GM12875 (cell line): ENCODE measurements around the gene TBL1X.

Experiments
- H3K4me3 ChIP-seq: one replicate; pipeline ENCODE4 v1.5.1; 2011; ENCODE audit warnings: low read depth, low read length, control low read depth
- TF ChIP-seq, protein P1 (sequence below): IDR thresholded peaks from 2 replicates; pipeline ENCODE4 v1.5.1; 2011; ENCODE audit warnings: low read depth, mild to moderate bottlenecking, control low read depth, inconsistent platforms, low read length, moderate library complexity, borderline replicate concordance; ENCODE audit not compliant: insufficient read depth

Gene TBL1X

DNA sequence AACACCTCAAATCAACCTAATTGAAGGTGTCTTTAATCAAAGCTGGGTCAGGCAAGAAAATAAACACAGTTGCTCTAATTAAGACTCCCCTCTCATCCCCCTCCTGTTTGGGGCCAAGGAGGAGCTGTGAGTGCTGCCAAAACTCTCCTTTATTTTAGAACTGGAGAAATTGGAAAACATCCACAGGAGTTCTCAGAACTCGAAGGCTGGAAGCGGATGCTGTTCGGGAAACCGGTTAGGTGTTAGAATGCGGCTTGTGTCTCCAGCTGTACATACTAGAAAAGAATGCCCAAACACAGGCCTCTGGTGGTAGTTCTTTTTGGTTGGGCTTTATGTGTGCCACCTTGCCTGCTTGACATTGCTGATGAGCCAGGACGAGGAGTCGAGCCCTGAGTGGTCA is 182.6 kb downstream of the TBL1X start:
- no peak overlapping the region for H3K4me3 ChIP-seq
- TF ChIP-seq, protein P1, sequence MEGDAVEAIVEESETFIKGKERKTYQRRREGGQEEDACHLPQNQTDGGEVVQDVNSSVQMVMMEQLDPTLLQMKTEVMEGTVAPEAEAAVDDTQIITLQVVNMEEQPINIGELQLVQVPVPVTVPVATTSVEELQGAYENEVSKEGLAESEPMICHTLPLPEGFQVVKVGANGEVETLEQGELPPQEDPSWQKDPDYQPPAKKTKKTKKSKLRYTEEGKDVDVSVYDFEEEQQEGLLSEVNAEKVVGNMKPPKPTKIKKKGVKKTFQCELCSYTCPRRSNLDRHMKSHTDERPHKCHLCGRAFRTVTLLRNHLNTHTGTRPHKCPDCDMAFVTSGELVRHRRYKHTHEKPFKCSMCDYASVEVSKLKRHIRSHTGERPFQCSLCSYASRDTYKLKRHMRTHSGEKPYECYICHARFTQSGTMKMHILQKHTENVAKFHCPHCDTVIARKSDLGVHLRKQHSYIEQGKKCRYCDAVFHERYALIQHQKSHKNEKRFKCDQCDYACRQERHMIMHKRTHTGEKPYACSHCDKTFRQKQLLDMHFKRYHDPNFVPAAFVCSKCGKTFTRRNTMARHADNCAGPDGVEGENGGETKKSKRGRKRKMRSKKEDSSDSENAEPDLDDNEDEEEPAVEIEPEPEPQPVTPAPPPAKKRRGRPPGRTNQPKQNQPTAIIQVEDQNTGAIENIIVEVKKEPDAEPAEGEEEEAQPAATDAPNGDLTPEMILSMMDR: no peak

DNA sequence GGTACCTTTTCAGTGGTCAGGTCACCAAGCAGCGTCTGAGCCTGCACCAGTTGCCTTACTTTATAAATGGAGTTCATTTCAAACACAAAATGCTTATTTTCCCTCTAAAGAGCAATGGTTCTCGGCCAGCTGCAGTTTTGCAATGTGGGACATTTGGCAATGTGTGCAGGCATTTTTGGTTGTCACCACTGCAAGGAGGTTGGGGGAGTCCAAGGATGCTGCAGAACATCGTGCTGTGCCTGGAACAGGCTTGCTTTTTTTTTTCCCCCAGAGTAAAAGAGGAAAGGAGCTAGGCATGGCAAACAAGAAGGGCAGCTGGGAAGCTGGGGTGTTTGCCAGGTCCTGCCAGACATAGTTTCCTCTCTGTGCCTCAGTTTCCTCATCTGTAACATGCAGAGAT is 185.2 kb downstream of the TBL1X start:
- TF ChIP-seq, protein P1: no peak
- no peak overlapping the region for H3K4me3 ChIP-seq

DNA sequence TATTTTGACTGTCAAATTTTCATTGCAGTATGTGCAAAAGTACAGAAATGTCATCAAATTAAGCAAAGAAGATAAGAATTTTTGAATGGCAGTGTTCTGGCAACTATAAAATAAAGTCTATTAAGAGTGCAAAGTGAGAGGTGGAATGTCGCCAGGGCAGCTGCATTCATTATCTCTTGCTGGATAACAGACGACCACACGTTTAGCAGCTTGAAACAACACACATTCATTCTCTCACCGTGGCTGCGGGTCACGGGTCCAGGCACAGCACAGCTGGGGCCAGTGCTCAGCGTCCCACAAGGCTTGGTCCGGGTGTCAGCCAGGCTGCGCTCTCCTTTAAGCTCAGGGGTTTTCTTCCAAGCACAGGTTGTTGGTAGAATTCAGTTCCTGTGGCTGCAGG is 186.9 kb downstream of the TBL1X start:
- TF ChIP-seq, protein P1: no peak
- no peak overlapping the region for H3K4me3 ChIP-seq

DNA sequence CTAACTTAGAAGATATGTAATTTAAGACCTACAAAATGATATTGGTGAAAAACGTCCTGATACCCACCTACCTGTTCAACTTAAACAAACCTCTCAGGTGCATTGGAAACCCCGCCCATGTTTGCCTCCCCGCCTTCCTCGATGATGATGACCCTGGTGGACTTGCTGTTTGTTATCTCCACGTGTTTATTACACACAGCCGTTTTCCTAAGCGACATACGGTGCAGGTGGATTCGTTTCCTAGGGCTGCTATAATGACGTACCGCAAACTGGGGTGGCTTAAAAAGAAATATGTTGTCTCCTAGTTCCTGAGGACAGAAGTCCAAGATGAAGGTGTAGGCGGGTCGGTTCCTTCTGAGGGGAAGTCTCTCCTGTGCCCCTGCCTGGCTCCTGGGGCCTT is 190.1 kb downstream of the TBL1X start:
- H3K4me3 ChIP-seq: no peak overlapping the region
- TF ChIP-seq, protein P1: no peak

DNA sequence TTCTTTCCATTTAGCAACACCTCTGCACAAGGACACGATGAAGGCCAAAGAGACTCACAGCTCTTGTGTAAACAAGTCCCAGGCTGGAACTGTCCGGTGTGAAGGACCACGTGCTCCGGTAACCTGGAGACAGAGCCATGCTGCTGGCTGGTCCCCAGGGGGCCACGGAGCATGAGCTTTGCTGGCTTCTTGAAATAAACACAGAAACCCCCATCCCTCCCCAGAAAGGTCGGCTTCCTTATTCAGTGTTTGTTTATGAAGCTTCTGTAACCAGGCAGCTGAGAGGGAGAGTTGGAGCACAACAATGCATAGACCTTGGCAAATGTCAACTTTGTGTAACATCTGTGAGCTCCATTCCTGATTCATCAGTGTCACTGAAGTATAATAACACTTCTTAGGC is 191.4 kb downstream of the TBL1X start:
- no peak overlapping the region for H3K4me3 ChIP-seq
- TF ChIP-seq, protein P1: no peak

DNA sequence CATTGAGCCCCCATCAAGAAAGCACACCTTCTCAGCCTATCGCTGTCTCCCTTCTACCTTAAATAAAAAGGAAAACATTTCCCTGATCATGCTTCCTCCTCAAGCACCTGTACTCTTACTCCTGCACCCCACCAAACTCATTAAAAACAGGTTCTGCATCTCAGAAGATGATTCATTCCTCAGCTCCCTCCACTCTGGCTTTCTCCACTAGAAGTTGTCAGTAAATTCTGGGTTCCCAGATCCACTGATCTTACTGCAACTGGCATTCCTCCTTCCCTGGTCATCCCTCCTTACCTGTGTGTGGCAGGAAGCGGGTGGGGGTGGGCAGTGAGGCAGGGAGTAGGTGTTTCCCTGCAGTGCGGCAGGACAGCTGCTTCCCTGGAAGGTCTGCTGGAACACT is 192.0 kb downstream of the TBL1X start:
- TF ChIP-seq, protein P1: no peak
- H3K4me3 ChIP-seq: no peak overlapping the region

DNA sequence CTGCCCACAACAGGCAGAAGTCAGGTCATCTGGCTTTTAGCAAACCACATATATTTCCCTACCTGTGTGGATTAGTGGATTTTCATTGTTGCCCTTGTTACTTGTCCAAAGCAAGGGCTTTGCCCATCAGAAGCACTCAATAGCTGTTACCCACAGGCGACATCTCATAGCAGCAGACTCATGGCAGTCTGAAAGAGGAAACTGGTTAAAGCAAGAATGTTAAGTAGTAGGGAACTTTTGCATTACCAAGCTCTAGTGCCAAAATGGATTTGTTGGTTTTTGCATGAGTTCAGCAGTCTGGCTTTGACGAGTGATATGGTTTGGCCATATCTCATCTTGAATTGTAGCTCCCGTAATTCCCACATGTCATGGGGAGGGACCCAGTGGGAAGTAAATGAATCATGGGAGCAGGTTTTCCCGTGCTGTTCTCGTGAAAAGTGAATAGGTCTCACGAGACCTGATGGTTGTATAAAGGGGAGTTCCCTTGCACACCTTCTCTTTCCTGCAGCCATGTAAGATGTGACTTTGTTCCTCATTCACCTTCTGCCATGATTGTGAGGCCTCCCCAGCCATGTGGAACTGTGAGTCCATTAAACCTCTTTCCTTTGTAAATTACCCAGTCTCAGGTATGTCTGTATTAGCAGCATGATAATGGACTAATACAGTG is 192.9 kb downstream of the TBL1X start:
- no peak overlapping the region for H3K4me3 ChIP-seq
- TF ChIP-seq, protein P1: no peak
